Measurements from ENCODE around the gene INHBC. TPM values are rescaled to one million over a fixed set of nuclear protein-coding genes. Genes with fewer than 3 reads are reported as not detected.

The INHBC gene
- polyA plus RNA-seq: not detected in 2 replicates

GRCh38 chr12:57434517-57435223 is at the start of gene INHBC:
Gene INHBC, plus strand, starts transcription at chr12:57434784. Its CDS starts 103 bp downstream, at chr12:57434887.

GRCh38 chr12:57430931-57431566 is 3.5 kb upstream of the INHBC start, which contains the start of gene R3HDM2:
Gene R3HDM2, minus strand, starts transcription at chr12:57431043. Its CDS starts 120,615 bp downstream, at chr12:57310428.

GRCh38 chr12:57454566-57455373 is 20.2 kb downstream of the INHBC start, which contains the start of gene INHBE:
Gene INHBE, plus strand, starts transcription at chr12:57455307. Its CDS starts 230 bp downstream, at chr12:57455537.

GRCh38 chr12:57459750-57460467 is 25.3 kb downstream of the INHBC start, which contains the start of gene GLI1:
Gene GLI1, plus strand, starts transcription at chr12:57459785. Its CDS starts 3,907 bp downstream, at chr12:57463692.

GRCh38 chr12:57479376-57480115 is 45.0 kb downstream of the INHBC start, which contains the start of gene ARHGAP9:
Gene ARHGAP9, minus strand, starts transcription at chr12:57479866. Its CDS starts 460 bp downstream, at chr12:57479406.

GRCh38 chr12:57487597-57488401 is 53.2 kb downstream of the INHBC start, which contains the start of gene MARS1:
Gene MARS1, plus strand, starts transcription at chr12:57488068. Its CDS starts 23 bp downstream, at chr12:57488091.

Other genes with a start within 250 kb of the INHBC start
- 0.93 TPM in 1 of 2 replicates, not detected in the other for gene NXPH4, start 218.0 kb upstream of the INHBC start, polyA plus RNA-seq
- gene SHMT2, start 205.1 kb upstream of the INHBC start, polyA plus RNA-seq: 3.2 and 3.9 TPM in 2 replicates
- gene STAC3, start 183.6 kb upstream of the INHBC start, polyA plus RNA-seq: 0.59 and 0.99 TPM in 2 replicates
- gene R3HDM2, start 3.7 kb upstream of the INHBC start, polyA plus RNA-seq: 33.3 and 55.6 TPM in 2 replicates
- 0.15 and 0.65 TPM in 2 replicates for gene INHBE, start 20.5 kb downstream of the INHBC start, polyA plus RNA-seq
- 0.62 and 4.5 TPM in 2 replicates for gene GLI1, start 25.0 kb downstream of the INHBC start, polyA plus RNA-seq
- gene ARHGAP9, start 45.1 kb downstream of the INHBC start, polyA plus RNA-seq: 2.8 TPM in 1 of 2 replicates, not detected in the other
- gene MARS1, start 53.3 kb downstream of the INHBC start, polyA plus RNA-seq: 147 and 163 TPM in 2 replicates
- gene DDIT3, start 85.7 kb downstream of the INHBC start, polyA plus RNA-seq: 264 and 289 TPM in 2 replicates
- gene MBD6, start 88.0 kb downstream of the INHBC start, polyA plus RNA-seq: 1.6 and 3.4 TPM in 2 replicates
- 111 and 115 TPM in 2 replicates for gene DCTN2, start 112.4 kb downstream of the INHBC start, polyA plus RNA-seq
- gene KIF5A, start 115.3 kb downstream of the INHBC start, polyA plus RNA-seq: 24.5 and 60.6 TPM in 2 replicates
- gene PIP4K2C, start 156.4 kb downstream of the INHBC start, polyA plus RNA-seq: 81.0 and 95.3 TPM in 2 replicates
- gene DTX3, start 170.0 kb downstream of the INHBC start, polyA plus RNA-seq: 3.7 and 5.3 TPM in 2 replicates
- not detected in 2 replicates for gene ARHGEF25, start 176.7 kb downstream of the INHBC start, polyA plus RNA-seq
- 39.3 and 50.4 TPM in 2 replicates for gene B4GALNT1, start 198.4 kb downstream of the INHBC start, polyA plus RNA-seq

Data from Purkinje cell (primary cell).